ENCODE results near the gene CLIP2. TPM values are rescaled to one million over a fixed set of nuclear protein-coding genes. Genes with fewer than 3 reads are reported as not detected.
"Not testable (repeated sequence)": the region's sequence is repeated elsewhere in the genome, so short reads cannot be mapped to it uniquely, and the experiment has no call there.

Gene CLIP2
- polyA plus RNA-seq, 3 donors from 2014 or later, result 0.51 to 1.6 TPM; not detected in 1

- not testable (repeated sequence) for H3K27ac Mint-ChIP-seq; H3K4me3 Mint-ChIP-seq; H3K36me3 Mint-ChIP-seq; H3K9me3 Mint-ChIP-seq; H3K4me1 Mint-ChIP-seq; H3K27me3 Mint-ChIP-seq (ENCODE audit: low read depth in 3 of 3); DNase-seq
Observed at GRCh38 chr7:74315891-74316290, 26.7 kb downstream of the CLIP2 start.

GRCh38 chr7:74317146-74317782 lies 28.1 kb downstream of the CLIP2 start:
- H3K27ac Mint-ChIP-seq, result no peak overlapping the region
- H3K27me3 Mint-ChIP-seq (ENCODE audit: low read depth in 3 of 3), result peaks cover 0 to 2% (median 0%) of the 10 kb centered on the region in 3 donors
- H3K36me3 Mint-ChIP-seq, result peaks cover 0 to 10% (median 0%) of the 10 kb centered on the region in 3 donors
- H3K9me3 Mint-ChIP-seq, result no peaks in the 10 kb centered on the region
- no peak for DNase-seq
- H3K4me1 Mint-ChIP-seq, result no peaks in the 10 kb centered on the region
- H3K4me3 Mint-ChIP-seq, result no peak overlapping the region

- Mint-ChIP-seq H3K27ac (no peak overlapping the region), H3K36me3 (peaks cover 0 to 10% (median 0%) of the 10 kb centered on the region in 3 donors), H3K27me3 (ENCODE audit: low read depth in 3 of 3) (peaks cover 0 to 2% (median 0%) of the 10 kb centered on the region in 3 donors), H3K4me1 (no peaks in the 10 kb centered on the region), H3K9me3 (no peaks in the 10 kb centered on the region), H3K4me3 (no peak overlapping the region)
- DNase-seq, result no peak
Observed at GRCh38 chr7:74318043-74318442, 28.8 kb downstream of the CLIP2 start.

GRCh38 chr7:74320645-74321221 lies 31.5 kb downstream of the CLIP2 start:
- H3K9me3 Mint-ChIP-seq, result no peaks in the 10 kb centered on the region
- peaks cover 0 to 2% (median 0%) of the 10 kb centered on the region in 3 donors for H3K27me3 Mint-ChIP-seq (ENCODE audit: low read depth in 3 of 3)
- no peak overlapping the region for H3K27ac Mint-ChIP-seq
- H3K4me3 Mint-ChIP-seq, result no peak overlapping the region
- H3K4me1 Mint-ChIP-seq, result no peaks in the 10 kb centered on the region
- no peak for DNase-seq
- H3K36me3 Mint-ChIP-seq, result peaks cover 0 to 10% (median 0%) of the 10 kb centered on the region in 3 donors

GRCh38 chr7:74322892-74323291 lies 33.7 kb downstream of the CLIP2 start:
- DNase-seq; H3K9me3 Mint-ChIP-seq; H3K27me3 Mint-ChIP-seq (ENCODE audit: low read depth in 3 of 3); H3K4me3 Mint-ChIP-seq; H3K27ac Mint-ChIP-seq; H3K4me1 Mint-ChIP-seq; H3K36me3 Mint-ChIP-seq: not testable (repeated sequence)

GRCh38 chr7:74324531-74325209 lies 35.5 kb downstream of the CLIP2 start:
- H3K36me3 Mint-ChIP-seq, result peaks cover 0 to 4% (median 0%) of the 10 kb centered on the region in 3 donors
- DNase-seq, result no peak
- no peak overlapping the region for H3K4me3 Mint-ChIP-seq
- H3K4me1 Mint-ChIP-seq, result no peaks in the 10 kb centered on the region
- H3K27ac Mint-ChIP-seq, result peak overlapping the region in 1 of 6 donors; percentile 28
- H3K27me3 Mint-ChIP-seq (ENCODE audit: low read depth in 3 of 3), result no peaks in the 10 kb centered on the region
- no peaks in the 10 kb centered on the region for H3K9me3 Mint-ChIP-seq

GRCh38 chr7:74325210-74325565 lies 36.0 kb downstream of the CLIP2 start:
- Mint-ChIP-seq H3K4me1 (no peaks in the 10 kb centered on the region), H3K36me3 (peaks cover 0 to 4% (median 0%) of the 10 kb centered on the region in 3 donors), H3K9me3 (no peaks in the 10 kb centered on the region), H3K4me3 (no peak overlapping the region), H3K27me3 (ENCODE audit: low read depth in 3 of 3) (peaks cover 0 to 2% (median 0%) of the 10 kb centered on the region in 3 donors), H3K27ac (no peak overlapping the region)
- no peak for DNase-seq

- DNase-seq, result no peak
- H3K4me3 Mint-ChIP-seq, result no peak overlapping the region
- H3K27ac Mint-ChIP-seq, result no peak overlapping the region
- H3K9me3 Mint-ChIP-seq, result no peaks in the 10 kb centered on the region
- H3K36me3 Mint-ChIP-seq, result peaks cover 0 to 7% (median 6%) of the 10 kb centered on the region in 3 donors
- H3K27me3 Mint-ChIP-seq (ENCODE audit: low read depth in 3 of 3), result peaks cover 0 to 2% (median 0%) of the 10 kb centered on the region in 3 donors
- no peaks in the 10 kb centered on the region for H3K4me1 Mint-ChIP-seq
Observed at GRCh38 chr7:74329225-74329624, 40.0 kb downstream of the CLIP2 start.

GRCh38 chr7:74332373-74333176 lies 43.4 kb downstream of the CLIP2 start:
- Mint-ChIP-seq H3K27ac (no peak overlapping the region), H3K27me3 (ENCODE audit: low read depth in 3 of 3) (peaks cover 0 to 3% (median 0%) of the 10 kb centered on the region in 3 donors), H3K9me3 (no peaks in the 10 kb centered on the region), H3K36me3 (peaks cover 0 to 7% (median 6%) of the 10 kb centered on the region in 3 donors), H3K4me1 (no peaks in the 10 kb centered on the region), H3K4me3 (no peak overlapping the region)
- no peak for DNase-seq

GRCh38 chr7:74334030-74334429 lies 44.8 kb downstream of the CLIP2 start:
- H3K9me3 Mint-ChIP-seq, result no peaks in the 10 kb centered on the region
- no peak for DNase-seq
- H3K27ac Mint-ChIP-seq, result no peak overlapping the region
- H3K4me1 Mint-ChIP-seq, result peaks cover 6% of the 10 kb centered on the region in 2 donors
- H3K27me3 Mint-ChIP-seq (ENCODE audit: low read depth in 3 of 3), result peaks cover 2 to 3% (median 2%) of the 10 kb centered on the region in 3 donors
- H3K36me3 Mint-ChIP-seq, result peaks cover 0 to 7% (median 6%) of the 10 kb centered on the region in 3 donors
- H3K4me3 Mint-ChIP-seq, result no peak overlapping the region

- peak overlapping the region in 2 of 6 donors; percentile 60 to 61 for H3K27ac Mint-ChIP-seq
- H3K36me3 Mint-ChIP-seq, result no peaks in the 10 kb centered on the region
- H3K4me1 Mint-ChIP-seq, result peaks cover 10 to 16% of the 10 kb centered on the region in 2 donors
- H3K9me3 Mint-ChIP-seq, result no peaks in the 10 kb centered on the region
- peak overlapping the region in 3 of 5 donors; percentile 68 to 83 (median 82) for H3K4me3 Mint-ChIP-seq
- no peak for DNase-seq
- H3K27me3 Mint-ChIP-seq (ENCODE audit: low read depth in 3 of 3), result peaks cover 2 to 4% (median 3%) of the 10 kb centered on the region in 3 donors
Observed at GRCh38 chr7:74337926-74338325, 48.7 kb downstream of the CLIP2 start.

GRCh38 chr7:74338366-74339108 lies 49.3 kb downstream of the CLIP2 start:
- no peaks in the 10 kb centered on the region for H3K9me3 Mint-ChIP-seq
- H3K27ac Mint-ChIP-seq, result peak overlapping the region in 4 of 6 donors; percentile 34 to 61 (median 42)
- H3K36me3 Mint-ChIP-seq, result no peaks in the 10 kb centered on the region
- H3K27me3 Mint-ChIP-seq (ENCODE audit: low read depth in 3 of 3), result peaks cover 2 to 4% (median 3%) of the 10 kb centered on the region in 3 donors
- DNase-seq, result peak; percentile 19 to 28 (median 26)
- H3K4me1 Mint-ChIP-seq, result peaks cover 10 to 16% of the 10 kb centered on the region in 2 donors
- peak overlapping the region; percentile 50 to 83 (median 74) for H3K4me3 Mint-ChIP-seq

- not testable (repeated sequence) for H3K9me3 Mint-ChIP-seq
Observed at GRCh38 chr7:74339648-74340047, 50.4 kb downstream of the CLIP2 start.

More at GRCh38 chr7:74339648-74340047, 50.4 kb downstream of the CLIP2 start:
- H3K27me3 Mint-ChIP-seq (ENCODE audit: low read depth in 3 of 3); H3K36me3 Mint-ChIP-seq; DNase-seq; H3K27ac Mint-ChIP-seq: not testable (repeated sequence)
- H3K4me1 Mint-ChIP-seq, result peaks cover 10 to 16% of the 10 kb centered on the region in 2 donors
- H3K4me3 Mint-ChIP-seq, result peak overlapping the region in 1 of 5 donors; percentile 30
